ENCODE measurements around the gene TMX4. TPM values are rescaled to one million over a fixed set of nuclear protein-coding genes. Genes with fewer than 3 reads are reported as not detected.

The TMX4 gene
- total RNA-seq, 1 experiment from 2014 or later: 47.4 TPM

- H3K4me1 Mint-ChIP-seq (ENCODE audit: insufficient read depth, unreplicated experiment): no peaks in the 10 kb centered on the region
- no peak for DNase-seq (ENCODE audit: unreplicated experiment)
- intact Hi-C loops (cut with micrococcal nuclease): no loop called here
- no TSS peak for BruUV-seq (replicated peaks)
- H3K4me3 Mint-ChIP-seq (ENCODE audit: unreplicated experiment): no peak overlapping the region
- ChIA-PET CTCF (interaction anchor here (0.9 kb wide), 1 partner anchor 20 kb away, joined by 3 read pairs; no protein-coding TSS in a partner anchor), POLR2A (interaction anchor here (1.4 kb wide), 1 partner anchor 19 kb away, joined by 3 read pairs; the partner anchor contains the start of gene TMX4)
- no peaks in the 10 kb centered on the region for H3K9me3 Mint-ChIP-seq (ENCODE audit: unreplicated experiment)
- H3K36me3 Mint-ChIP-seq (ENCODE audit: insufficient read depth, unreplicated experiment): peaks cover 17% of the 10 kb centered on the region
- no peaks in the 10 kb centered on the region for H3K27me3 Mint-ChIP-seq (ENCODE audit: insufficient read depth, unreplicated experiment)
- no peak overlapping the region for H3K27ac Mint-ChIP-seq (ENCODE audit: low read depth, unreplicated experiment)
- no peak for TF ChIP-seq CTCF (IDR thresholded peaks at IDR 0.05; ENCODE audit: unreplicated experiment)
These were observed 18.8 kb downstream of the TMX4 start for GRCh38 chr20:8000796-8001195.

GRCh38 chr20:7996898-7997297 lies 22.7 kb downstream of the TMX4 start:
- Mint-ChIP-seq H3K4me1 (ENCODE audit: insufficient read depth, unreplicated experiment) (no peaks in the 10 kb centered on the region), H3K27me3 (ENCODE audit: insufficient read depth, unreplicated experiment) (no peaks in the 10 kb centered on the region), H3K4me3 (ENCODE audit: unreplicated experiment) (no peak overlapping the region), H3K36me3 (ENCODE audit: insufficient read depth, unreplicated experiment) (peaks cover 36% of the 10 kb centered on the region), H3K9me3 (ENCODE audit: unreplicated experiment) (peaks cover 20% of the 10 kb centered on the region), H3K27ac (ENCODE audit: low read depth, unreplicated experiment) (no peak overlapping the region)
- BruUV-seq (replicated peaks): no TSS peak
- CTCF ChIA-PET: interaction anchor here (0.6 to 1.3 kb wide), 2 partner anchors 17 to 323 kb away, joined by 3 to 4 read pairs; no protein-coding TSS in a partner anchor
- intact Hi-C loops (cut with micrococcal nuclease): no loop called here
- no peak for DNase-seq (ENCODE audit: unreplicated experiment)
- POLR2A ChIA-PET: no interaction called here
- no peak for TF ChIP-seq CTCF (IDR thresholded peaks at IDR 0.05; ENCODE audit: unreplicated experiment)

GRCh38 chr20:7994809-7995208 lies 24.8 kb downstream of the TMX4 start:
- no peak for TF ChIP-seq CTCF (IDR thresholded peaks at IDR 0.05; ENCODE audit: unreplicated experiment)
- peaks cover 31% of the 10 kb centered on the region for H3K36me3 Mint-ChIP-seq (ENCODE audit: insufficient read depth, unreplicated experiment)
- intact Hi-C loops (cut with micrococcal nuclease): no loop called here
- BruUV-seq (replicated peaks): no TSS peak
- CTCF ChIA-PET: interaction anchor here (0.6 to 0.9 kb wide), 2 partner anchors 140 to 1815 kb away, joined by 3 read pairs; no protein-coding TSS in a partner anchor
- no peak for DNase-seq (ENCODE audit: unreplicated experiment)
- H3K4me1 Mint-ChIP-seq (ENCODE audit: insufficient read depth, unreplicated experiment): no peaks in the 10 kb centered on the region
- no peak overlapping the region for H3K4me3 Mint-ChIP-seq (ENCODE audit: unreplicated experiment)
- H3K9me3 Mint-ChIP-seq (ENCODE audit: unreplicated experiment): peaks cover 20% of the 10 kb centered on the region
- no peak overlapping the region for H3K27ac Mint-ChIP-seq (ENCODE audit: low read depth, unreplicated experiment)
- POLR2A ChIA-PET: no interaction called here
- no peaks in the 10 kb centered on the region for H3K27me3 Mint-ChIP-seq (ENCODE audit: insufficient read depth, unreplicated experiment)

GRCh38 chr20:7993703-7994102 lies 25.9 kb downstream of the TMX4 start:
- ChIA-PET CTCF (interaction anchor here (2.0 kb wide), 1 partner anchor 729 kb away, joined by 4 read pairs; no protein-coding TSS in a partner anchor), POLR2A (no interaction called here)

More at GRCh38 chr20:7993703-7994102, 25.9 kb downstream of the TMX4 start:
- H3K36me3 Mint-ChIP-seq (ENCODE audit: insufficient read depth, unreplicated experiment): peaks cover 31% of the 10 kb centered on the region
- H3K27me3 Mint-ChIP-seq (ENCODE audit: insufficient read depth, unreplicated experiment): no peaks in the 10 kb centered on the region
- no TSS peak for BruUV-seq (replicated peaks)
- H3K27ac Mint-ChIP-seq (ENCODE audit: low read depth, unreplicated experiment): no peak overlapping the region
- intact Hi-C loops (cut with micrococcal nuclease): no loop called here
- TF ChIP-seq CTCF (IDR thresholded peaks at IDR 0.05; ENCODE audit: unreplicated experiment): no peak
- H3K4me1 Mint-ChIP-seq (ENCODE audit: insufficient read depth, unreplicated experiment): no peaks in the 10 kb centered on the region
- no peak for DNase-seq (ENCODE audit: unreplicated experiment)
- peaks cover 20% of the 10 kb centered on the region for H3K9me3 Mint-ChIP-seq (ENCODE audit: unreplicated experiment)
- H3K4me3 Mint-ChIP-seq (ENCODE audit: unreplicated experiment): no peak overlapping the region

All from MCF 10A (cell line).